Loucy (cell line): Measurements from ENCODE around the gene PLEKHA7.

Experiments used
- H2AFZ ChIP-seq: fragments of 200-600 bp; sonication (generic); 2 replicates; pipeline ENCODE4 v1.6.0; 2016; ENCODE audit warnings: antibody characterized with exemption, mild to moderate bottlenecking, low read length, moderate library complexity
- H3F3A ChIP-seq: fragments of 200-600 bp; 2 replicates; pipeline ENCODE4 v1.6.0; 2016; ENCODE audit warnings: antibody characterized with exemption, low read depth, mild to moderate bottlenecking
- H3K27me3 ChIP-seq: fragments of 200-600 bp; sonication (generic); 2 replicates; pipeline ENCODE4 v1.6.1; 2014; ENCODE audit warnings: low read length, mild to moderate bottlenecking; ENCODE audit not compliant: insufficient read depth, poor library complexity, severe bottlenecking
- H3K36me3 ChIP-seq: fragments of 200-600 bp; sonication (generic); 2 replicates; pipeline ENCODE4 v1.6.1; 2016; ENCODE audit warnings: low read length; ENCODE audit not compliant: insufficient read depth
- H3K4me1 ChIP-seq: fragments of 200-600 bp; sonication (generic); 2 replicates; pipeline ENCODE4 v1.5.1; 2014; ENCODE audit warnings: low read length, mild to moderate bottlenecking; ENCODE audit not compliant: insufficient read depth, poor library complexity, severe bottlenecking
- H3K4me2 ChIP-seq: fragments of 200-600 bp; sonication (generic); 2 replicates; pipeline ENCODE4 v1.6.0; 2014; ENCODE audit warnings: antibody characterized with exemption, low read length, low read depth, mild to moderate bottlenecking; ENCODE audit not compliant: poor library complexity, severe bottlenecking
- H3K4me3 ChIP-seq: fragments of 200-600 bp; sonication (generic); 2 replicates; pipeline ENCODE4 v1.5.1; 2014; ENCODE audit warnings: low read length, mild to moderate bottlenecking, mixed read lengths; ENCODE audit not compliant: poor library complexity, severe bottlenecking
- H3K79me2 ChIP-seq: fragments of 200-600 bp; sonication (generic); 2 replicates; pipeline ENCODE4 v1.6.1; 2014; ENCODE audit warnings: low read length; ENCODE audit not compliant: insufficient read depth
- H3K9ac ChIP-seq: fragments of 200-600 bp; sonication (generic); 2 replicates; pipeline ENCODE4 v1.6.0; 2014; ENCODE audit warnings: mild to moderate bottlenecking, low read depth, low read length, moderate library complexity; ENCODE audit not compliant: poor library complexity, severe bottlenecking
- H3K9me2 ChIP-seq: fragments of 200-600 bp; sonication (generic); replicated peaks from 2 replicates; pipeline ENCODE4 v1.6.1; 2016; ENCODE audit warnings: low read depth, low read length, mixed read lengths
- H3K9me3 ChIP-seq: fragments of 200-600 bp; sonication (generic); 2 replicates; pipeline ENCODE4 v1.6.1; 2014; ENCODE audit warnings: mild to moderate bottlenecking, antibody characterized with exemption, low read length, low read depth; ENCODE audit not compliant: insufficient read depth
- H4K20me1 ChIP-seq: fragments of 200-600 bp; sonication (generic); 2 replicates; pipeline ENCODE4 v1.6.0; 2014; ENCODE audit warnings: antibody characterized with exemption, low read length, mild to moderate bottlenecking; ENCODE audit not compliant: insufficient read depth, poor library complexity, severe bottlenecking
- EZH2phosphoT487 ChIP-seq: fragments of 200-600 bp; IDR thresholded peaks from 2 replicates; pipeline ENCODE4 v1.6.1; 2018; ENCODE audit warnings: antibody characterized with exemption, mild to moderate bottlenecking, moderate library complexity, borderline replicate concordance
- TF ChIP-seq, protein P1 (sequence below): fragments of 200-600 bp; sonication (generic); conservative IDR thresholded peaks from 2 replicates; pipeline ENCODE4 v1.5.1; 2014; ENCODE audit warnings: mild to moderate bottlenecking, antibody characterized with exemption, low read length

PLEKHA7 gene

DNA sequence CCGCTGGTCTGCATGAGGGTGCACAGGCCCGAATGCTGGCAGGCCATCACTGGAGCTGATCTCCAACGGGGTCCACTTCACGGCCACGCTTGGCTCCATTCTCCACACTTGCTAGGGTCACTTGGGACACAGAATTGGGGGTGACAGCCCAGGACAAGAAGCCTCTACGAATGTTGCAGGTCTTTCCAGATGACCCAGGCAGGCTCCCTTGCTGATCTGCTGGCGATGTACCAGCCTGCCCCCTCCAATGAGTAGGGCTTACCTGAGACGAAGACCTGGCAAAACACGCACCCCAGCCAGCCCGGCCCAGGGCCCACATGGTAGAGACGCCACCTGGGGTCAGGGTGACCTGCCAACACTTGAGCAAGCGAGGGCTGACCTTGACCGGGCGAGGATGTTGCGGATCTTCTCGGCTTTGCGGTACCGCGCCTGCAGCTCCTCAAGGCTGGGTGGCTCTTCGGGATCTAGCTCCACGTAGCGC, 230.9 kb downstream of the PLEKHA7 start:
- TF ChIP-seq, protein P1, sequence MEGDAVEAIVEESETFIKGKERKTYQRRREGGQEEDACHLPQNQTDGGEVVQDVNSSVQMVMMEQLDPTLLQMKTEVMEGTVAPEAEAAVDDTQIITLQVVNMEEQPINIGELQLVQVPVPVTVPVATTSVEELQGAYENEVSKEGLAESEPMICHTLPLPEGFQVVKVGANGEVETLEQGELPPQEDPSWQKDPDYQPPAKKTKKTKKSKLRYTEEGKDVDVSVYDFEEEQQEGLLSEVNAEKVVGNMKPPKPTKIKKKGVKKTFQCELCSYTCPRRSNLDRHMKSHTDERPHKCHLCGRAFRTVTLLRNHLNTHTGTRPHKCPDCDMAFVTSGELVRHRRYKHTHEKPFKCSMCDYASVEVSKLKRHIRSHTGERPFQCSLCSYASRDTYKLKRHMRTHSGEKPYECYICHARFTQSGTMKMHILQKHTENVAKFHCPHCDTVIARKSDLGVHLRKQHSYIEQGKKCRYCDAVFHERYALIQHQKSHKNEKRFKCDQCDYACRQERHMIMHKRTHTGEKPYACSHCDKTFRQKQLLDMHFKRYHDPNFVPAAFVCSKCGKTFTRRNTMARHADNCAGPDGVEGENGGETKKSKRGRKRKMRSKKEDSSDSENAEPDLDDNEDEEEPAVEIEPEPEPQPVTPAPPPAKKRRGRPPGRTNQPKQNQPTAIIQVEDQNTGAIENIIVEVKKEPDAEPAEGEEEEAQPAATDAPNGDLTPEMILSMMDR, result no peak
- TF ChIP-seq EZH2phosphoT487, result no peak
- no peaks in the 10 kb centered on the region for H3K27me3 ChIP-seq
- no peaks in the 10 kb centered on the region for H3K9me3 ChIP-seq
- peaks cover 6% of the 10 kb centered on the region for H3K4me1 ChIP-seq
- no peak overlapping the region for H3K4me3 ChIP-seq
- no peak overlapping the region for H2AFZ ChIP-seq
- no peaks in the 10 kb centered on the region for H3K36me3 ChIP-seq
- no peaks in the 10 kb centered on the region for H4K20me1 ChIP-seq
- H3F3A ChIP-seq, result no peaks in the 10 kb centered on the region
- no peak overlapping the region for H3K4me2 ChIP-seq
- H3K79me2 ChIP-seq, result no peaks in the 10 kb centered on the region
- no peaks in the 10 kb centered on the region for H3K9me2 ChIP-seq
- H3K9ac ChIP-seq, result no peak overlapping the region

DNA sequence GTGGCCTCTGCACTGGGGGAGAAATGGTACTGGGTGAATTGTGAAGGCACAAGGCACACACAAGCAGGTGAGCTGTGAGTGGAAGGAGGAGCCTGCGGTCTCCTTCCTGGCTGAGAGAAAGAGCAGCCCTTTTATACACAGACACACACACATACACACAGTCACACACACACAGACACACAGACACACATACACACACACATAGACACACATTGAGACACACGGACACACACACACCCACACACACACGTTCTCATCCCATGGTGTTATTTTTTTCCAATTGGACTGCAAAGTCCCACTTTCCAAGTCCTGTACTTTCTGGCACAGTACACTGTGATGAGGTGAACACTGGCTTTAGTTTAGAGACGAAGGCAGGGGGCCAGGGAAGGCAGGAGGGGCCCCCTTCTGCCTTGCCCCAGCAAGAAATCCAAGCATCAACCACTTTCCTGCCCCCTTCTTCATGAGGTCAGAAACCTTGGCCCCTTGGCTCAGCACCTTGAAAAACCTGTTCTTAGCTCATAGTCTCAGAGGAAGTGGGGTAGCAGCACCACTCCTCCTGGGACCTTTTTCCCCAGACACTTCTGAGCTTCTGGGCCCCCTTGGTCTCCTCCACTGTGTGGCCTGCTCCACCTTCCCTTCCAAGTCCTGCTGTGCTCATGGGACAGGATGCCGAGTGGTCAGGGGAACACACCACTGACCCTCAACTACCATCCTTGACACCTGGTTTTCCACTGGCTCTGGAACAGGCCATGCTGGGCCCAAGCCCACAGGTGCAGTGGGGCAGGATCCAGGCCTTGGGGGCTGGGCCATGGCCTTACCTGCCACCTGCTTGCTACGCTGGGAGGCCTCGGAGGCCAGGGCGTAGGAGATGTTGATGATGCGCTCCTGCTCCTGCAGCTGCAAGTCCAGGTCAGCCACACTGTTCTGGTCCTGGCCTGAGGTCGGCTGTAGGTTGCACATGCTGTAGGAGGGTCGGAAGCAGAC, 232.0 kb downstream of the PLEKHA7 start:
- no peak overlapping the region for H2AFZ ChIP-seq
- no peaks in the 10 kb centered on the region for H3K27me3 ChIP-seq
- H3F3A ChIP-seq, result no peaks in the 10 kb centered on the region
- H3K4me3 ChIP-seq, result no peak overlapping the region
- H3K9ac ChIP-seq, result no peak overlapping the region
- H3K9me2 ChIP-seq, result no peaks in the 10 kb centered on the region
- no peaks in the 10 kb centered on the region for H3K79me2 ChIP-seq
- H3K4me1 ChIP-seq, result peaks cover 6% of the 10 kb centered on the region
- H4K20me1 ChIP-seq, result no peaks in the 10 kb centered on the region
- H3K4me2 ChIP-seq, result no peak overlapping the region
- no peaks in the 10 kb centered on the region for H3K9me3 ChIP-seq
- TF ChIP-seq, protein P1, result no peak
- no peak for TF ChIP-seq EZH2phosphoT487
- no peaks in the 10 kb centered on the region for H3K36me3 ChIP-seq

- H4K20me1 ChIP-seq, result no peaks in the 10 kb centered on the region
- no peaks in the 10 kb centered on the region for H3K79me2 ChIP-seq
- no peak overlapping the region for H3K4me3 ChIP-seq
- H3K4me1 ChIP-seq, result peaks cover 6% of the 10 kb centered on the region
- no peaks in the 10 kb centered on the region for H3K9me2 ChIP-seq
- H3K9me3 ChIP-seq, result no peaks in the 10 kb centered on the region
- no peaks in the 10 kb centered on the region for H3K36me3 ChIP-seq
- H3F3A ChIP-seq, result no peaks in the 10 kb centered on the region
- no peak overlapping the region for H2AFZ ChIP-seq
- H3K9ac ChIP-seq, result no peak overlapping the region
- no peak overlapping the region for H3K4me2 ChIP-seq
- no peaks in the 10 kb centered on the region for H3K27me3 ChIP-seq
- no peak for TF ChIP-seq EZH2phosphoT487
- TF ChIP-seq, protein P1, result no peak
These were observed 233.3 kb downstream of the PLEKHA7 start for GRCh38 chr11:16780698-16781550.
